Heart left ventricle (tissue), 16 donors: ENCODE measurements around the gene MYMK. TPM values are rescaled to one million over a fixed set of nuclear protein-coding genes. Genes with fewer than 3 reads are reported as not detected.

Experiments
- ATAC-seq, 4 donors: fragments of 200-7000 bp; cut with Tn5 transposase; one replicate each; pipeline ENCODE4 v1.9.1; 2020 to 2022; ENCODE audit warnings: moderate library complexity in 4 of 4, mild to moderate bottlenecking in 3 of 4, moderate number of reproducible peaks in 1 of 4
- DNase-seq, 5 donors: peaks; one replicate each; pipeline ENCODE4 v3.0.0-alpha.2; 2020
- H3K27ac ChIP-seq, 12 donors: fragments of 200-600 bp; sonication (generic) in 4 of 12; one replicate each; pipeline versions ENCODE4 v1.5.0 to v1.8.0; 2016 to 2022; ENCODE audit warnings: mild to moderate bottlenecking in 2 of 12
- H3K27me3 ChIP-seq, 9 donors: fragments of 200-600 bp; sonication (generic) in 2 of 9; one replicate each; pipeline versions ENCODE4 v1.5.1 to v1.8.0; 2016 to 2022; ENCODE audit warnings: mild to moderate bottlenecking in 3 of 9
- H3K36me3 ChIP-seq, 9 donors: fragments of 200-600 bp; sonication (generic) in 2 of 9; one replicate each; pipeline versions ENCODE4 v1.5.0 to v1.8.0; 2018 to 2022; ENCODE audit warnings: mild to moderate bottlenecking in 2 of 9
- H3K4me1 ChIP-seq, 12 donors: fragments of 200-600 bp; sonication (generic) in 4 of 12; one replicate each; pipeline versions ENCODE4 v1.5.0 to v1.8.0; 2016 to 2022; ENCODE audit warnings: mild to moderate bottlenecking in 3 of 12
- H3K4me3 ChIP-seq, 12 donors: fragments of 200-600 bp; sonication (generic) in 4 of 12; one replicate each; pipeline versions ENCODE4 v1.5.0 to v1.8.0; 2017 to 2022; ENCODE audit warnings: mild to moderate bottlenecking in 9 of 12, moderate library complexity in 4 of 12
- H3K9me3 ChIP-seq, 12 donors: fragments of 200-600 bp; sonication (generic) in 4 of 12; one replicate each; pipeline versions ENCODE4 v1.5.0 to v1.8.0; 2016 to 2022; ENCODE audit warnings: mild to moderate bottlenecking in 1 of 12
- CTCF ChIP-seq, 12 donors: fragments of 200-600 bp; sonication (generic) in 4 of 12; IDR thresholded peaks; one replicate each; pipeline versions ENCODE4 v1.5.0 to v1.8.0; 2018 to 2022; ENCODE audit warnings: antibody characterized with exemption in 12 of 12, mild to moderate bottlenecking in 5 of 12
- POLR2A ChIP-seq, 2 donors: fragments of 450-650 bp; IDR thresholded peaks; one replicate each; pipeline ENCODE4 v1.6.1; 2017; ENCODE audit warnings: antibody characterized with exemption in 2 of 2, mild to moderate bottlenecking in 2 of 2, moderate library complexity in 2 of 2
- WGBS, 4 donors: extraction: QIAGEN DNeasy Blood & Tissue Kit in 2 of 4; methylation state at CpG; one replicate each; pipeline versions ENCODE4 v1.1.5 to v1.1.7; 2013 to 2018; 5-methylcytosine and 5-hydroxymethylcytosine counted together
- intact Hi-C, 10 donors: fragments of 100-400 bp; cut with DNase I; formaldehyde crosslinking; loops; one replicate each; pipeline versions ENCODE4 v1.11.1 to v1.14.2; 2022
- polyA plus RNA-seq, 2 donors: library from polyadenylated mRNA; stranded (reverse); fragments of 200-250 nt; gene quantifications; one replicate each; pipeline ENCODE4 v1.2.3, GENCODE V29; 2013
- total RNA-seq, 9 donors: library from RNA; depleted of rRNA in 2 of 9; stranded (reverse); fragments of >200 nt in 2 of 9; fragmentation: NEBNext Ultra II Directional in 3 of 9; extraction: Animal tissue kit (Norgen Biotek cat#: 25700) in 3 of 9; gene quantifications; one replicate each; pipeline versions ENCODE4 v1.1.0 to v1.2.4, GENCODE V29; 2016 to 2023
- donor health status: ischemic (EF 13 %, LVEDD 7.1; RV severe dilation, severe dysfunction).
- donor health status: healthy with polysubstance abuse.
- donor health status: DM: no; HTN: yes; CAD: no.
- donor health status: DM: no; HTN: no; CAD: no.
- donor health status: ischemic (EF 25% LVEDD 6.9; RV normal size, moderate dysfunction).
- donor health status: ischemic (EF 25% LVEDD 5.7; RV mildly dilated, moderate dysfunction).
- donor health status: healthy.
- donor health status: DM: yes; HTN: yes; CAD: no.
- donor health status: ischemic (EF 35%, LVEDD 5.7; RV mildly dilated, moderate dysfunction).
- donor health status: nonischemic (EF 11% LVEDD 7.7; RV severe dilation, severe dysfunction).
- donor health status: DM: yes; HTN: yes; CAD: no.
- donor health status: PGD.
- donor health status: ischemic (EF 29% LVEDD 5.4; RV normal size, mild dysfunction).
- donor health status: nonischemic (EF 23%, LVEDD 6.1; RV moderate dilation, normal function).

The MYMK gene
- total and polyA plus RNA-seq, 11 donors: not detected

- Histone ChIP-seq H3K4me1 (peaks cover 0 to 37% (median 21%) of the 10 kb centered on the region in 12 donors), H3K27ac (no peak overlapping the region), H3K4me3 (no peak overlapping the region), H3K27me3 (no peaks in the 10 kb centered on the region), H3K36me3 (peaks cover 0 to 41% (median 0%) of the 10 kb centered on the region in 9 donors), H3K9me3 (no peaks in the 10 kb centered on the region)
- intact Hi-C loops: no loop called here
- TF ChIP-seq CTCF (IDR thresholded peaks at IDR 0.05) (no peak), POLR2A (IDR thresholded peaks at IDR 0.05) (no peak)
- ATAC-seq: no peak
- DNase-seq: no peak
- WGBS, 4 donors: 81 to 92% (median 88%) methylated on average over 12 to 15 of the region's 15 CpGs
Measured at GRCh38 chr9:133547116-133547515, 22.4 kb upstream of the MYMK start.

- WGBS, 4 donors: 36 to 91% (median 66%) methylated on average over 5 to 8 of the region's 8 CpGs
- DNase-seq (no peak), ATAC-seq (peak in 1 of 4 donors; percentile 10)
- intact Hi-C loops: no loop called here
- H3K9me3 ChIP-seq: no peaks in the 10 kb centered on the region
- H3K4me3 ChIP-seq: no peak overlapping the region
- H3K27me3 ChIP-seq: no peaks in the 10 kb centered on the region
- no peak for TF ChIP-seq CTCF (IDR thresholded peaks at IDR 0.05)
- no peak for TF ChIP-seq POLR2A (IDR thresholded peaks at IDR 0.05)
- H3K36me3 ChIP-seq: peaks cover 0 to 46% (median 0%) of the 10 kb centered on the region in 9 donors
- H3K27ac ChIP-seq: peak overlapping the region in 3 of 12 donors; percentile 37 to 53 (median 52)
- peaks cover 0 to 37% (median 21%) of the 10 kb centered on the region in 12 donors for H3K4me1 ChIP-seq
Measured at GRCh38 chr9:133546287-133546680, 21.5 kb upstream of the MYMK start.

GRCh38 chr9:133545494-133546286 is 20.9 kb upstream of the MYMK start:
- ATAC-seq: peak; percentile 15 to 47 (median 30)
- H3K4me3 ChIP-seq: no peak overlapping the region
- DNase-seq: peak in 2 of 5 donors; percentile 47 to 50
- peak overlapping the region in 6 of 12 donors; percentile 37 to 67 (median 52) for H3K27ac ChIP-seq
- peaks cover 0 to 37% (median 23%) of the 10 kb centered on the region in 12 donors for H3K4me1 ChIP-seq
- TF ChIP-seq POLR2A (IDR thresholded peaks at IDR 0.05) (no peak), CTCF (IDR thresholded peaks at IDR 0.05) (no peak)
- H3K36me3 ChIP-seq: peaks cover 0 to 44% (median 0%) of the 10 kb centered on the region in 9 donors
- intact Hi-C loops: no loop called here
- no peaks in the 10 kb centered on the region for H3K9me3 ChIP-seq
- WGBS, 4 donors: 45 to 55% (median 48%) methylated on average over 22 to 25 of the region's 25 CpGs
- no peaks in the 10 kb centered on the region for H3K27me3 ChIP-seq

- peaks cover 0 to 55% (median 37%) of the 10 kb centered on the region in 12 donors for H3K4me1 ChIP-seq
- H3K27me3 ChIP-seq: no peaks in the 10 kb centered on the region
- DNase-seq (no peak), ATAC-seq (no peak)
- H3K36me3 ChIP-seq: peaks cover 0 to 49% (median 0%) of the 10 kb centered on the region in 9 donors
- intact Hi-C loops: loop anchor here in 2 of 10 donors (5.0 kb wide), 2 partner anchors 33 to 133 kb away; no protein-coding TSS in a partner anchor
- WGBS, 4 donors: 81 to 87% (median 83%) methylated on average over 12 to 16 of the region's 16 CpGs
- TF ChIP-seq POLR2A (IDR thresholded peaks at IDR 0.05) (no peak), CTCF (IDR thresholded peaks at IDR 0.05) (no peak)
- no peak overlapping the region for H3K4me3 ChIP-seq
- no peaks in the 10 kb centered on the region for H3K9me3 ChIP-seq
- no peak overlapping the region for H3K27ac ChIP-seq
Measured at GRCh38 chr9:133543772-133544467, 19.2 kb upstream of the MYMK start.
